Smooth muscle cell (in vitro differentiated cells): Measurements from ENCODE around the gene AQP12A. TPM values are rescaled to one million over a fixed set of nuclear protein-coding genes. Genes with fewer than 3 reads are reported as not detected.
"Not testable (repeated sequence)": the region's sequence is repeated elsewhere in the genome, so short reads cannot be mapped to it uniquely, and the experiment has no call there.

Experiments
- DNase-seq: peaks from one replicate; lab custom pipeline; 2025; ENCODE audit not compliant: unreplicated experiment; lab: John Stamatoyannopoulos, UW
- H2AFZ ChIP-seq: fragments of 200-600 bp; sonication (generic); 2 replicates; pipeline ENCODE4 v1.6.0; 2016; ENCODE audit warnings: antibody characterized with exemption, low read depth, mild to moderate bottlenecking
- H3F3A ChIP-seq: fragments of 200-600 bp; sonication (generic); 2 replicates; pipeline ENCODE4 v1.6.0; 2017; ENCODE audit warnings: antibody characterized with exemption, low read depth
- H3K27ac ChIP-seq: fragments of 200-600 bp; sonication (generic); 2 replicates; pipeline ENCODE4 v1.5.1; 2016; ENCODE audit warnings: low read depth, mild to moderate bottlenecking
- H3K27me3 ChIP-seq: fragments of 200-600 bp; sonication (generic); 2 replicates; pipeline ENCODE4 v1.6.1; 2016; ENCODE audit warnings: low read depth, mild to moderate bottlenecking
- H3K36me3 ChIP-seq: fragments of 200-600 bp; sonication (generic); 2 replicates; pipeline ENCODE4 v1.5.1; 2016; ENCODE audit warnings: low read depth
- H3K4me1 ChIP-seq: fragments of 200-600 bp; sonication (generic); 2 replicates; pipeline ENCODE4 v1.5.1; 2016; ENCODE audit warnings: low read depth
- H3K4me2 ChIP-seq: fragments of 200-600 bp; sonication (generic); 2 replicates; pipeline ENCODE4 v1.6.0; 2016; ENCODE audit warnings: mild to moderate bottlenecking
- H3K4me3 ChIP-seq: fragments of 200-600 bp; sonication (generic); 2 replicates; pipeline ENCODE4 v1.5.1; 2016; ENCODE audit warnings: mild to moderate bottlenecking
- H3K79me2 ChIP-seq: fragments of 200-600 bp; sonication (generic); 2 replicates; pipeline ENCODE4 v1.6.0; 2016; ENCODE audit warnings: low read depth, mild to moderate bottlenecking
- H3K9ac ChIP-seq: fragments of 200-600 bp; sonication (generic); 2 replicates; pipeline ENCODE4 v1.6.0; 2016; ENCODE audit warnings: low read depth
- H3K9me3 ChIP-seq: fragments of 200-600 bp; sonication (generic); replicated peaks from 2 replicates; pipeline ENCODE4 v1.5.1; 2016; ENCODE audit warnings: low read depth
- H4K20me1 ChIP-seq: fragments of 200-600 bp; sonication (generic); 2 replicates; pipeline ENCODE4 v1.6.0; 2016; ENCODE audit warnings: low read depth
- CTCF ChIP-seq: fragments of 200-600 bp; sonication (generic); IDR thresholded peaks from 2 replicates; pipeline ENCODE4 v1.5.1; 2017; ENCODE audit warnings: borderline replicate concordance, mild to moderate bottlenecking, antibody characterized with exemption; ENCODE audit not compliant: insufficient read depth, poor library complexity, severe bottlenecking
- WGBS: methylation state at CpG from one replicate; pipeline ENCODE4 v1.1.7; 2016; ENCODE audit warnings: low lambda C conversion rate; 5-methylcytosine and 5-hydroxymethylcytosine counted together
- polyA plus RNA-seq: library from polyadenylated mRNA; unstranded; fragments of >200 nt; fragmentation: Nextera tagmentation; extraction: Ambion mirVana; gene quantifications from 2 replicates; pipeline ENCODE4 v1.2.1, GENCODE V29; 2016
- total RNA-seq: library from RNA; depleted of rRNA; stranded (reverse); fragments of >200 nt; gene quantifications from 2 replicates; pipeline ENCODE4 v1.2.3, GENCODE V29; 2014

The AQP12A gene
- total and polyA plus RNA-seq, 2 experiments from 2014 or later = not detected

DNA sequence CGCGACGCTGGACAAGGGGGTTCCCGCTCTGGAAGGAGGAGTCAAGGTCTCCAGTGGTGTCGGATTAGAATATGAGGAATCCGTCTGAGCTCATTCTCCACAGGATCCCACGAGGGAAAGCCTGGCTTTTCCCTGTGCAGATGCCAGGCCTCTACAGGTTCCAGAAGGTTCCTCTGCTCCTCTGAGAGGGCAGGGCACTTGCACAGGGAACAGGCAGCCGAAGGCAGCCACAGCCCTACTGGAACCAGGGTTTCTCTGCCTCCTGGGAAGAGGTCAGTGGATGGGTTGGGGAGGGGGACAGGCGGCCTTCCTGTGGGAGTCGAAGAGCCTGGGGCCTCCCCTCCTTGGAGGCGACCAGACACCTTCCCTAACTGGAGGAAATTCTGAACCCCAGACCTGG is 1.7 kb upstream of the AQP12A start:
- 88% methylated on average over 6 of the region's 11 CpGs for WGBS
- DNase-seq = no peak

GRCh38 chr2:240690421-240691074 is 1.1 kb upstream of the AQP12A start:
- not testable (repeated sequence) for H3F3A ChIP-seq, H4K20me1 ChIP-seq, H2AFZ ChIP-seq, H3K4me3 ChIP-seq, DNase-seq, H3K27me3 ChIP-seq, H3K4me1 ChIP-seq, H3K9ac ChIP-seq, H3K4me2 ChIP-seq, H3K36me3 ChIP-seq, H3K79me2 ChIP-seq, H3K27ac ChIP-seq, H3K9me3 ChIP-seq
- WGBS = 95% methylated on average over 4 of the region's 18 CpGs

More for the DNA sequence above, 1.7 kb upstream of the AQP12A start:
- Histone ChIP-seq H3K4me1 (no peaks in the 10 kb centered on the region), H3K9me3 (no peaks in the 10 kb centered on the region), H3K27ac (no peak overlapping the region), H2AFZ (no peak overlapping the region), H3K4me3 (no peak overlapping the region), H3F3A (no peaks in the 10 kb centered on the region), H4K20me1 (no peaks in the 10 kb centered on the region), H3K36me3 (no peaks in the 10 kb centered on the region), H3K4me2 (no peak overlapping the region), H3K79me2 (no peaks in the 10 kb centered on the region), H3K9ac (no peak overlapping the region), H3K27me3 (no peaks in the 10 kb centered on the region)
- no peak for TF ChIP-seq CTCF

DNA sequence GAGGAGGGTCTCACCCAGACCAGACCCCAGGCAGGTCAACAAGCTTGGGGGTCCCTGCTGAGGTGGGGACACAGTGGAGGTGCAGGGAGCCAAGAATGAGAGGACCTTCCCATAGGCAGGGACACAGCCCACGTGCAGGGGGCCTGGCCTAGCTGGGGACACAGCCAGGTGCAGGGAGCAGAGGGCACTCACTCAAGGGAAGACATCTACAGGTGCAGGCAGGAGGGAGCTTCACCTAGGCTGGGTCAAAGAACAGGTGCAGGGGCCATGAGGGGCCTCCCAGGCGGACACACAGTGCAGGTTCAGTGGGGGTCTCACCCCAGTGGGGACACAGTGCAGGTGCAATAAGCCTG is 615 bp upstream of the AQP12A start:
- not testable (repeated sequence) for H3K27me3 ChIP-seq, H3K9me3 ChIP-seq, H3F3A ChIP-seq, H2AFZ ChIP-seq, H4K20me1 ChIP-seq, H3K79me2 ChIP-seq, H3K9ac ChIP-seq, H3K36me3 ChIP-seq, H3K4me2 ChIP-seq, H3K4me1 ChIP-seq, H3K4me3 ChIP-seq, DNase-seq, H3K27ac ChIP-seq
- WGBS = no CpG with 5 or more reads among the region's 2 CpGs

- not testable (repeated sequence) for H3F3A ChIP-seq, H3K9me3 ChIP-seq, H4K20me1 ChIP-seq, DNase-seq, H2AFZ ChIP-seq, H3K27me3 ChIP-seq, H3K36me3 ChIP-seq, H3K27ac ChIP-seq, H3K4me1 ChIP-seq, H3K4me3 ChIP-seq, H3K4me2 ChIP-seq, H3K9ac ChIP-seq, H3K79me2 ChIP-seq
- 90% methylated on average over 23 of the region's 34 CpGs for WGBS
Measured at GRCh38 chr2:240692583-240693561, 1.2 kb downstream of the AQP12A start.

GRCh38 chr2:240694304-240694703 is 2.6 kb downstream of the AQP12A start:
- WGBS = no CpG with 5 or more reads among the region's 12 CpGs
- not testable (repeated sequence) for H4K20me1 ChIP-seq, H3K9me3 ChIP-seq

DNA sequence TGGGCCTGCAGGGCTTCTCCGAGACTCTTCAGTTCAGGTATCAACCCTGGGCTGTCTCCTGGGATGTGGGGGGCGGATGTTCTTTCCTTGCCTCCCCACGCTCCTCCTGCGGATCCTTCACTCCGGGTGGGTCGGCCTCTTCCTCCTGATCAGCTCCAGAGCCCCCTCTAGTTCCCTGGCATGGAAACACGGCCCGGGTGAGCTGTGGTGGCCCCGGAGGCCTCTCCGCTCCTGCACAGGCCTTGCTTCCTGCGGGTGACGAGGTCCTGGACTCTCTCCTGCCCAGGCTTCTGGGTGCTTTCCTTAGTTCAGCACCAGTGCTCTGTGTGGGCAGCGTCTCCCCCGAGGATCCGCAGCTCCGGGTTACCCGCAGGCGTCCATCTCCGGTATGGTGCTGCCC is 3.9 kb downstream of the AQP12A start:
- H3K4me3 ChIP-seq, H3K4me2 ChIP-seq, H2AFZ ChIP-seq, H3K27me3 ChIP-seq, H3K4me1 ChIP-seq, H3K36me3 ChIP-seq, H4K20me1 ChIP-seq, H3K9ac ChIP-seq, H3K27ac ChIP-seq, H3F3A ChIP-seq, H3K9me3 ChIP-seq, H3K79me2 ChIP-seq, DNase-seq: not testable (repeated sequence)
- no CpG with 5 or more reads among the region's 19 CpGs for WGBS

More at GRCh38 chr2:240694304-240694703, 2.6 kb downstream of the AQP12A start:
- not testable (repeated sequence) for H3K4me1 ChIP-seq, H3K4me3 ChIP-seq, DNase-seq, H3K4me2 ChIP-seq, H3K9ac ChIP-seq, H3K27ac ChIP-seq, H3K36me3 ChIP-seq, H3K79me2 ChIP-seq, H3K27me3 ChIP-seq, H2AFZ ChIP-seq, H3F3A ChIP-seq

GRCh38 chr2:240696469-240696868 is 4.8 kb downstream of the AQP12A start:
- not testable (repeated sequence) for H3K4me1 ChIP-seq, H3K9me3 ChIP-seq, H2AFZ ChIP-seq, DNase-seq, H4K20me1 ChIP-seq, H3K27me3 ChIP-seq, H3K79me2 ChIP-seq, H3K4me2 ChIP-seq, H3F3A ChIP-seq, H3K9ac ChIP-seq, H3K4me3 ChIP-seq, H3K27ac ChIP-seq, H3K36me3 ChIP-seq
- 89% methylated on average over 4 of the region's 13 CpGs for WGBS
